ENCODE measurements around the gene SLC9A3.
"Not testable (repeated sequence)": the region's sequence is repeated elsewhere in the genome, so short reads cannot be mapped to it uniquely, and the experiment has no call there.

SLC9A3 gene

GRCh38 chr5:488744-489688, 35.2 kb downstream of the SLC9A3 start:
- DNase-seq, result no peak

GRCh38 chr5:488241-488640, 36.0 kb downstream of the SLC9A3 start:
- DNase-seq, result no peak

- not testable (repeated sequence) for DNase-seq
Measured at GRCh38 chr5:486597-486996, 37.7 kb downstream of the SLC9A3 start.

- DNase-seq, result no peak
Measured at GRCh38 chr5:485946-486491, 38.2 kb downstream of the SLC9A3 start.

GRCh38 chr5:485113-485945, 38.9 kb downstream of the SLC9A3 start:
- no peak for DNase-seq

- DNase-seq, result no peak
Measured at GRCh38 chr5:484556-484955, 39.7 kb downstream of the SLC9A3 start.

GRCh38 chr5:483434-484140, 40.7 kb downstream of the SLC9A3 start:
- no peak for DNase-seq

GRCh38 chr5:483011-483410, 41.2 kb downstream of the SLC9A3 start:
- DNase-seq, result no peak

- no peak for DNase-seq
Measured at GRCh38 chr5:482506-482905, 41.7 kb downstream of the SLC9A3 start.

- DNase-seq, result no peak
Measured at GRCh38 chr5:482021-482420, 42.2 kb downstream of the SLC9A3 start.

GRCh38 chr5:481347-481746, 42.9 kb downstream of the SLC9A3 start:
- DNase-seq, result no peak

GRCh38 chr5:479566-480319, 44.5 kb downstream of the SLC9A3 start:
- no peak for DNase-seq

- DNase-seq, result no peak
Measured at GRCh38 chr5:478982-479535, 45.2 kb downstream of the SLC9A3 start.

GRCh38 chr5:478369-478981, 45.8 kb downstream of the SLC9A3 start:
- no peak for DNase-seq

GRCh38 chr5:477871-478270, 46.4 kb downstream of the SLC9A3 start:
- DNase-seq, result no peak

GRCh38 chr5:477247-477646, 47.0 kb downstream of the SLC9A3 start:
- no peak for DNase-seq

GRCh38 chr5:476814-477175, 47.5 kb downstream of the SLC9A3 start:
- no peak for DNase-seq

- DNase-seq, result no peak
Measured at GRCh38 chr5:476102-476813, 48.0 kb downstream of the SLC9A3 start.

- no peak for DNase-seq
Measured at GRCh38 chr5:475704-476101, 48.5 kb downstream of the SLC9A3 start.

GRCh38 chr5:474840-475661, 49.2 kb downstream of the SLC9A3 start:
- no peak for DNase-seq

Measured in midbrain (tissue), 1 donor.